Stimulated activated CD4-positive, alpha-beta T cell treated with anti-CD3 and anti-CD28 coated beads, Interleukin-12 subunit alpha, Interleukin-12 subunit beta, amount 100 ng/mL, for 48 hours (primary cell): ENCODE measurements around the gene DNAJC15.

Experiments used
- DNase-seq, 3 donors: peaks; one replicate each; pipeline ENCODE4 v3.0.0-alpha.2; 2020; ENCODE audit warnings: low read depth in 2 of 3, low spot score in 1 of 3

Gene DNAJC15

DNA sequence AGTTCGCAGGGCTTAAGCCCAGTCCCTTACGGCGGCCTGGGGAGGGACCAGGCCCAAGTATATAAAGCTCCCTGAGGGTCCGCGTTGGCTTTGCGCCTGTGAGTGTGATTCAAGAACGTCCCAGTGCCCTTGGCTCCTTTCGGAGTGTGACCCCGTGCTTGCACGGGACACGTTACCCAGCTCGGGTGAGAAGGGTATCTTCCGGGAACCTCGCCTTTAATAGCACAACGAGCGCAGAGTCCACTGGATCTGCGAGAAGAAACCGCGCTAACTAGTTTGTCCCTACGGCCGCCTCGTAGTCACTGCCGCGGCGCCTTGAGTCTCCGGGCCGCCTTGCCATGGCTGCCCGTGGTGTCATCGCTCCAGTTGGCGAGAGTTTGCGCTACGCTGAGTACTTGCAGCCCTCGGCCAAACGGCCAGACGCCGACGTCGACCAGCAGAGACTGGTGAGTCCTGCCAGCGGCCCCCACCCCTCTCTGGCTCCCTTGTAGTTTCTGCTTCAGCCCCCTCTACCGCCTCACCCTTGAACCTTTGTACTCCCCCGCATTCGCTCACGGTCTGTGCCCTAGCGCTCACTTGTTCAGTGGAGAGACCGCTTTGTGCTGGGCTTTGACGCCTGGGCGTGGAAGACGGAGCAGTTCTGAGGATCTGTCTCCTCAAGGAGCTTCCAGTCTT is at the start of gene DNAJC15:
Gene DNAJC15 (plus strand): TSS at position 298 of the 675 bp plus-strand sequence. CDS start 41 bp downstream, at position 339.
- DNase-seq, result peak; percentile 41 to 64 (median 64)

DNA sequence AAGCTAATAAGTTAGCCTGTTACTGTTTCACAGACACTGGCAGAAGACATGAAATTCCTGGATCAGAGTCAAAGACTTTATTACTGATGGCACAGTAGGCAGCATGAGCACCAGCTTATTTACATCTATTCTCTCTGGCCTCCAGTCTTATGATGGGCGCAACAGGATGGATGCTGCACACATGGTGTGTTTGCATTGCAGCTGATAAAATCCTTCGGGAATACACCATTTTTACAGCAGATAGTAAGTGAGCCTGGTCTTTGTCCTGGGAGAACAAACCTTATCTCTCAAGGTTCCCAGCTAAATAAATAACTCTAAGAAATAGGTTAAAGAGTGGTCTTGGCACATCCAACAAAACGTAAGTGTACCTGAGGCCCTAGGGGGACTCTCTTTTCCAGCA is 47.3 kb upstream of the DNAJC15 start:
- DNase-seq, result no peak

DNA sequence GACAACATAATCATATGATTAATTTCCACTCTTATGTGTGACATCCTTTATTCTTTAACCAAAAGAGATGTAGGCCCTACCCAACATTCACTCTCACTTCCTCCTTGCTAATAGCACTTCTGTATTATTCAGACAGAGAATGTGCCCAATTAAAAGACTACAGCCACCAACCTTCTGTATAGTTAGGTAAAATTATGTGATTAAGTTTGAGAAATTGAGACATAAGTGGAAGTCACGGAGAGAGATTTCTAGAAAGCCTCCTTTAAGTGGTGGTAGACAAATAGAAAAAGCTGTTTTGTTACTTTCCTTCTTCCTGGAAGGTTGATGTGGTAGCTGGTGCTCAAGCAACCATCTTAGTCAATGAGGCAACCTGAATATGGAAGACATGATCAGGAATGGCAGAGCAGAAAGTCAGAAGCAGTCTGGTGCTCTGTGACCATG is 46.1 kb upstream of the DNAJC15 start:
- no peak for DNase-seq

GRCh38 chr13:42981317-42981716 is 42.1 kb upstream of the DNAJC15 start:
- no peak for DNase-seq

DNA sequence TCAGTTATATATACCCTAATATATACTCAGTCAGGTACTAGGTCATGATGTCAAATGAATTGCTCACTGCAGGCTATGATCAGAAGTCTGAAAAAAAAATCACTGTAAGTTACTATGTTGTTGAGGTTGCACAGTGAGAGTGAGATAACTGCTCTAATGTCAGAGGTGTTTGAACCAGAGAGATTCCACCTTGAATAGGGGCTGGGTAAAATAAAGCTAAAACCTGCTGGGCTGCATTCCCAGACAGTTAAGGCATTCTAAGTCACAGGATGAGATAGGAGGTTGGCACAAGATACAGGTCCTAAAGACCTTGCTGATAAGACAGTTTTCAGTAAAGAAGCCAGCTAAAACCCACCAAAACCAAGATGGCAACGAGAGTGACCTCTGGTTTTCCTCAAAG is 41.5 kb upstream of the DNAJC15 start:
- no peak for DNase-seq

- DNase-seq, result no peak
Measured at GRCh38 chr13:42984026-42984425, 39.4 kb upstream of the DNAJC15 start.

DNA sequence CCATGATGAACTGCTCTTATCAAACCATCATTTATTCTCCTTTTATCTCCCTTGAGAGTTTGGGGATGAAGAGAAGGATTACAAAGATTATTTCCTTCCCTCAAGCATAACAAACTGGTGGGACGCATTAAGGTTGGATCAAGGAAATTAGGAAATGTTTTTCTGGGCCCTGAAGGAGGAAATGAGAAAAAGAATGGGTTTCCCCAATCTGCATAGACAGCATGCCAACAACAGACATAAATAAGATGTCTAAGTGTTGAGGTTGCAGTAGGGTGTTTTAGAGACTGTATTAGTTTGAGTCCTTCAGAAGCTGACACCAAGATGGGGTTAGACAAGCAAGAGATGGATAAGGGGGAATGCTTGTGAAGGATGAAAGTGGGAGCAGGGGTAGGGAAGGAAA is 38.7 kb upstream of the DNAJC15 start:
- DNase-seq, result no peak

DNA sequence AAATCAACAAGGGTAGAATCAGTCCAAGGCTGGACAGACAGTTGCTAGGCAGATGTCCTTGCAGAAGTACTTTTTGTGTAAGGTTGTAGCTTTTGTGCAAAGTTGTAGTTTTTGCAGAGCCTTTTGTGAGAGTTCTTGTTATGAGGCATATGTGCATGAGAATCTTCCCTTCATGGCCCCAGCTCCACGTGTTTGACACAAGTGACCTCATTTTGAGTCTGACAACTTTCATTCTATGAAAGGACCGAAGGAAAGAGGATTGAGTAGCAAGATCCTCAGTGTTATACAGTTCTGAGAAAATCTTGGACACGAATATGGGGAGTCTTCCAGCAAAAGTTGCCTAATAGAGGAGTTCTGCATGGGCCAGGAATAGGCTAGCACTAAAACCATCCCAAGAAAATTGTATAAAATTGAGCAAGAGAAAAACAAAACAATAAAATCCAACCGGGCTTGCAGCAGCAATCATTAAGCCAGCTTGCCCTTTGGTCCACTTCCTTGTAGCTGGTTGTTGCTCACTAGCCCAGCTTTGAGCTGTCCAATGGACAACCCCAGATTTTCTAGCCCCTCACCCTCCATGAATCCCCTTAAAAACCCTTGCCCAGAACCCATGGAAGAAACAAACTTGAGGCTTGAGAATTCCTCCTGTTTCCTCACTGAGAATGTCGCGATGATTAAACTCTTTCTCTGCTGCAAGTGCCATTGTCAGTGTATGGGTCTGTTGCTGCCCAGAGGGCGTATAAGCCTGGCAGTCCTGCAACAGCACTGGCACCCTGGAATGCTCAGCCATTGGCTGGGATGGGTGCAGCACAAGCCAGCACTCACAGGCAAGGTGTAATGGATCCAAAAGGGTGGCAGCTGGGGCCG is 37.8 kb upstream of the DNAJC15 start:
- DNase-seq, result no peak

- no peak for DNase-seq
Measured at GRCh38 chr13:42986176-42986574, 37.2 kb upstream of the DNAJC15 start.

DNA sequence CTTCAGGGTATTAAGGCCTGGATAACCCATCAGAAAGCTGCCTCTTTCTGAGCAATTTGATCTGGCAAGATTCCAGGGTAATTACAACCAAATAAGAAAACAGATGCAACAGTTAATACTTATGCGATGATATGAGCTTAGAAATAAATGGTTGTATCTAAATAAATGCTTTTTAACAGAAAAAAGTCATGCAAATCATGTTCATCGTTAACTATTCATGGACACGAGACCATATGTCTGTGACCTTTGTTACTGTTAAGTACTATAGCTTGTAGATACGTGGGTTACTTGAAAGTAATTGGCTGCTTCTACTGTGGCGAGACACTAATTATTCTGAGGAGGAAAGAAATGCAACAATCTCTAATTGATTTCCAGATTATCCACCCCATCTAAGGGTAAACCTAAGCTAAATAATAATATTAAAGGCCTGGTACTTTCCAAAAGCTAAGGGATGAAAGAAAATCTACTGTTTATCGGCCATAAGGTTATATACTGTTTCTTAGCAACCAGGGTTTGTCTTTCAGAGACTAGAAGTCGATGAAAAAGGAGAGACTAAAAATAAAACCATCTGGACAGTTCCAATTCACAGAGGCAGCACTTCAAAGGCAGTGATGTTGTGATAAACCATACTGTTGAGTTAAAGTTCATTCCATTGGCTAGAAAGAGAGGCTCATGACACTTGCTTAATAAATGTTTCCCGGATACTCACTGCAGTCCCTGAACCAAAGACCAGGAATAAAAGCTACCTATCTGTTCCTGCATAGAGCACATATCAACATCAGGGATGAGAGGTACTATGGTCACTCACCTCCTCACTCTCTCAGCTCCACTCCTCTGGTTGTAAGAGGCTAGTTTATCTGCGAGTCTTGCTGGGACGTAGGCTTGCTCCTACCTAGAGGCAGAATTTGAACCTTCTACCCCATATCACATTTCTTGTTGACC is 32.8 kb upstream of the DNAJC15 start:
- no peak for DNase-seq

GRCh38 chr13:42991233-42991897 is 32.0 kb upstream of the DNAJC15 start:
- peak in 1 of 3 donors; percentile 38 for DNase-seq

DNA sequence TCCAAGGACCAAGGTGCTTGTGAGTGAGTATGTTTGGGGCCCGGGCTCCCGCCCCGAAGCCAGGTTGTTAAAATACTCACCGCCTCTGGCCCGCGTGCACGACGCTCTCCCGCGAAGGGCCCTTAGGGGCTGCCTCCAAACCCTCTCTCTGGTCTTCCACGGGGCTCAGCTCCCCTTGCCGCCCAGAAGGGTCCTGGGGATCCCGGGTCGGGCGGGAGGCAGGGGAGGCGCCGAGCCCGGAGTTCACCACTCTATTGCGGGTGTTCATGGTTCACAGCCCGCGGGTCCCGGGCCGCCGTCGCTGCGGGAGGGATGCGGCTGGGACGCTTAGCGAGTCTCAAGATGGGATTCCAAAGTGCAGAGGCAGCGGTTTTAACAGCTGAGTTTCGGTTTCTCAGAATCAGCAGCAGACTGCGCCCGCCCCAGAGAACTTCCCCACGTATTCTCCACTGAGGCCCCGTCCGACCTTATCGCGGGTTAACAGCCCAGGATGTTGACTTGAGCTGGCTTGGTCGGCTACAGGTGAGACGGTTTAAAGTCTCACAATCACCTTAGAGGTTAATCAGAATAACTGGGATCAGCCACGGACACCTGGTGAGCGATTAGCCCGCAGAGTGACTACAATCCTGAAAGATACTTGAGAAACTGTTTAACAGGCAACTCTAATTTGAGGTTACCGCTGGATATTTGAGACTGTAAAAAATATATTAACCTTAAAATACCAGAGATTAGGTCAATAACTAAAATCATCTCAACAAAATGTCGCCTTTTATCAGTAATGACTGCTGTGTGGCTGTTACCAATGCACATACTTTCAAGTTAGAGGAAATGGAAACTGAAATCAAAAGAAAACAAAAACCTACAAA is 31.3 kb upstream of the DNAJC15 start, which contains the start of gene EPSTI1:
Gene EPSTI1 (minus strand): TSS at position 344 of the 866 bp plus-strand sequence. CDS start 76 bp downstream, at position 268.
- DNase-seq, result peak; percentile 58 to 69 (median 61)

DNA sequence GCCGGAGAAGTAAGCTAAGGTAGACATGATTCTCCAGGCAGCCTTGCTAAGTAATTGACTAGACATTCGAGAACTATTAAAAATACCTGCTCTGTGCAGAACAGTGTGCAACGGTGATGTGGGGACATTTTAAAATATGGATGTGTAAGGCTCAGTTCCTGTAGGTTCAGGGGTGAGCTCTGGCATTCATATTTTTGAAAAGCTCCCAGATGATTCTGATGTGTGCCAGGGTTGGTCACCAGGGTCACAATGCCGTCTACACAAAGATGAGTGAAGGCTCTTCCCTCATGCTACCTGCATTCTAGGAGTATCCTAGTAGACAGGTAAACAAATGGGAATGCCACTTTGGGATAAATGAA is 30.6 kb upstream of the DNAJC15 start:
- DNase-seq, result peak in 1 of 3 donors; percentile 14

- no peak for DNase-seq
Measured at GRCh38 chr13:42994878-42995277, 28.5 kb upstream of the DNAJC15 start.

DNA sequence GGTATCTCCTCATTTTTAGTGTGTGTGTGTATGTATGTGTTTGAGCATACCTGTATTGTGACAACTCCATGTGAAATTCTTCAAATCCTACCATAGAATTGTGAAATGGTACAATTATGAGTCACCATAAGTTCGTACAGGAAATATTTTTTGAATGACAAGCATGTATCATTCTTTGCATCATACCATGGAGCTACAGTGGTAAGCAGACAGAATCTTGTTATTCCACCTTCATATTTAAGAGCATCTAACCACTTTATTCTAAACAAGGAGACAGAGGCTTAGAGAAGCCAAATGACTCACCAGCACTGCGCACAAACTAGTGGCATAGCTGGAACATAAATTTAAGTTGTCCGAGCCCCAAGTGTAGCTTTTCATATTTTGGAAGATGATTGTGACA is 26.8 kb upstream of the DNAJC15 start:
- no peak for DNase-seq

DNA sequence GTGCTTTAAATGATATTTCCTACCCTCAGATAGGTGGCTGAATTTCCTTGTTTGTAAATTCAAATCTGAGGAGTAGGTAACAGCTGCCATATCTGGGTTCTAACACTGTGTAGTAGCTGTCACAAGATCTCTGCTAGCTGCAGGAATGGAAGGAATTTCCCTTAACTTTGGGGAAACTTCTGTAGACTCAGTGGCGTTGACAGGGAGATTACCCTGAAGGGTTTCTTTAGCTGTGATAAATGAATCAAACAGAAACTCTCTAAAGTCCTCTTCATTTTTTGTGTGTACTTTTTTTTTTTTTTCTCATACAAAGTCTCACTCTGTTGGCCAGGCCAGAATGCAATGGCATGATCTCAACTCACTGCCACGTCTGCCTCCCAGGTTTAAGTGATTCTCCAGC is 26.0 kb upstream of the DNAJC15 start:
- DNase-seq, result no peak

DNA sequence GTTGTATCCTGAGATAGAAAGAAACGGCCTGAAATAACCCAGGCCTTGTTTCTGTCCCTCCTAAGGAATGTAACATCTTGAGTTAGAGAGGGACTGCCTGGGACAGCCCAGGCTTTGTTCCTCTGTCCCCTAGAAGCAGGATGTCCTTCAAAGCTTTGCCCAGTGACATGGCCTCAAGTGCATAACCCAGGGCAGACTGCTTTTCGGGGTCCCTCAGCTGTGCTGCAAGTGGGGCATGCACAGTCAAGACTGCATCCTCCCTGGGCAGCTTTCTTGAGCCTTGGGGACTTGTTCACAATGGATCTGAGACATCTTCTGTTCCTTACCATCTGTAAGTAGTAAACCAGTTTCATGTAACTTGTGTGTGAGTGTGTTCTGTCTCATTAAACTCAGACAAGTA is 23.9 kb upstream of the DNAJC15 start:
- no peak for DNase-seq

- no peak for DNase-seq
Measured at GRCh38 chr13:43000676-43001075, 22.7 kb upstream of the DNAJC15 start.

GRCh38 chr13:43002021-43002420 is 21.4 kb upstream of the DNAJC15 start:
- no peak for DNase-seq

- no peak for DNase-seq
Measured at GRCh38 chr13:43003010-43003409, 20.4 kb upstream of the DNAJC15 start.
